HFF-Myc (cell line): ENCODE results near the gene ZBTB32.

Experiments
- DNase-seq: peaks from one replicate; pipeline ENCODE4 v3.0.0-alpha.2; 2011; ENCODE audit warnings: low read depth; ENCODE audit errors: extremely low read depth
- H3K4me3 ChIP-seq: replicated peaks from 2 replicates; pipeline ENCODE4 v1.5.1; 2011; ENCODE audit warnings: low read depth, mild to moderate bottlenecking, control low read depth, low read length
- CTCF ChIP-seq: IDR thresholded peaks from 2 replicates; pipeline ENCODE4 v1.5.1; 2012; ENCODE audit warnings: mild to moderate bottlenecking, low read depth, low read length, control low read depth; ENCODE audit errors: missing control alignments

ZBTB32 gene

GRCh38 chr19:35731779-35732405 is 27.5 kb downstream of the ZBTB32 start:
- TF ChIP-seq CTCF = no peak
- no peak overlapping the region for H3K4me3 ChIP-seq
- DNase-seq = no peak

- no peak overlapping the region for H3K4me3 ChIP-seq
- no peak for DNase-seq
- TF ChIP-seq CTCF = no peak
Observed at GRCh38 chr19:35732540-35733179, 28.3 kb downstream of the ZBTB32 start.

GRCh38 chr19:35733180-35734125 is 29.1 kb downstream of the ZBTB32 start:
- no peak overlapping the region for H3K4me3 ChIP-seq
- no peak for DNase-seq
- TF ChIP-seq CTCF = no peak

- no peak overlapping the region for H3K4me3 ChIP-seq
- no peak for DNase-seq
- no peak for TF ChIP-seq CTCF
Observed at GRCh38 chr19:35734273-35734672, 29.9 kb downstream of the ZBTB32 start.

GRCh38 chr19:35734889-35735288 is 30.5 kb downstream of the ZBTB32 start:
- no peak for TF ChIP-seq CTCF
- H3K4me3 ChIP-seq = no peak overlapping the region
- no peak for DNase-seq

- no peak for DNase-seq
- TF ChIP-seq CTCF = no peak
- no peak overlapping the region for H3K4me3 ChIP-seq
Observed at GRCh38 chr19:35736913-35737886, 32.8 kb downstream of the ZBTB32 start.
